Measurements from ENCODE around the gene PRRX1.

PRRX1 gene

GRCh38 chr1:170721621-170722020 lies 57.7 kb downstream of the PRRX1 start:
- Histone ChIP-seq H3K4me3 (no peak overlapping the region), H3K36me3 (peaks cover 46 to 64% (median 48%) of the 10 kb centered on the region in 3 donors), H3K27ac (no peak overlapping the region), H3K9me3 (no peaks in the 10 kb centered on the region), H3K4me1 (peaks cover 0 to 24% (median 12%) of the 10 kb centered on the region in 4 donors), H3K27me3 (no peaks in the 10 kb centered on the region)
- no peak for DNase-seq
- intact Hi-C loops (cut with DNase I; ENCODE audit: low total_unique reads): no loop called here
- TF ChIP-seq CTCF (IDR thresholded peaks at IDR 0.05): no peak

- Histone ChIP-seq H3K27me3 (no peaks in the 10 kb centered on the region), H3K27ac (no peak overlapping the region), H3K4me3 (no peak overlapping the region), H3K9me3 (no peaks in the 10 kb centered on the region), H3K4me1 (peaks cover 0 to 5% (median under 1%) of the 10 kb centered on the region in 4 donors), H3K36me3 (peaks cover 50 to 68% (median 53%) of the 10 kb centered on the region in 3 donors)
- intact Hi-C loops (cut with DNase I; ENCODE audit: low total_unique reads): no loop called here
- TF ChIP-seq CTCF (IDR thresholded peaks at IDR 0.05): no peak
- no peak for DNase-seq
Measured at GRCh38 chr1:170723518-170723917, 59.6 kb downstream of the PRRX1 start.

- H3K4me3 ChIP-seq: no peak overlapping the region
- peaks cover 42 to 62% (median 45%) of the 10 kb centered on the region in 3 donors for H3K36me3 ChIP-seq
- H3K27ac ChIP-seq: no peak overlapping the region
- no peaks in the 10 kb centered on the region for H3K27me3 ChIP-seq
- DNase-seq: no peak
- peaks cover 0 to 17% (median 11%) of the 10 kb centered on the region in 4 donors for H3K4me1 ChIP-seq
- H3K9me3 ChIP-seq: no peaks in the 10 kb centered on the region
- no peak for TF ChIP-seq CTCF (IDR thresholded peaks at IDR 0.05)
- intact Hi-C loops (cut with DNase I; ENCODE audit: low total_unique reads): no loop called here
Measured at GRCh38 chr1:170725326-170725725, 61.4 kb downstream of the PRRX1 start.

GRCh38 chr1:170727963-170728362 lies 64.0 kb downstream of the PRRX1 start:
- H3K9me3 ChIP-seq: no peaks in the 10 kb centered on the region
- no peak for TF ChIP-seq CTCF (IDR thresholded peaks at IDR 0.05)
- H3K36me3 ChIP-seq: peaks cover 19 to 36% (median 35%) of the 10 kb centered on the region in 3 donors
- H3K27ac ChIP-seq: no peak overlapping the region
- H3K4me3 ChIP-seq: no peak overlapping the region
- intact Hi-C loops (cut with DNase I; ENCODE audit: low total_unique reads): no loop called here
- DNase-seq: no peak
- no peaks in the 10 kb centered on the region for H3K27me3 ChIP-seq
- peaks cover 0 to 27% (median 13%) of the 10 kb centered on the region in 4 donors for H3K4me1 ChIP-seq

- H3K4me1 ChIP-seq: peaks cover 0 to 27% (median 13%) of the 10 kb centered on the region in 4 donors
- peaks cover 19 to 24% (median 22%) of the 10 kb centered on the region in 3 donors for H3K36me3 ChIP-seq
- H3K4me3 ChIP-seq: no peak overlapping the region
- TF ChIP-seq CTCF (IDR thresholded peaks at IDR 0.05): no peak
- H3K9me3 ChIP-seq: no peaks in the 10 kb centered on the region
- peak in 1 of 2 donors; percentile 33 for DNase-seq
- intact Hi-C loops (cut with DNase I; ENCODE audit: low total_unique reads): no loop called here
- H3K27ac ChIP-seq: peak overlapping the region; percentile 70 to 72
- no peaks in the 10 kb centered on the region for H3K27me3 ChIP-seq
Measured at GRCh38 chr1:170729225-170730002, 65.5 kb downstream of the PRRX1 start.
